ENCODE data around the gene ASCC3. TPM values are rescaled to one million over a fixed set of nuclear protein-coding genes. Genes with fewer than 3 reads are reported as not detected.

The ASCC3 gene
- total and polyA plus RNA-seq, 2 experiments from 2014 or later, result 92.9 to 129 TPM

GRCh38 chr6:100553243-100553642, 327.9 kb downstream of the ASCC3 start:
- no peak overlapping the region for H3K27ac Mint-ChIP-seq
- H3K36me3 ChIP-seq (ENCODE audit: insufficient read depth), result no peaks in the 10 kb centered on the region

More at GRCh38 chr6:100553243-100553642, 327.9 kb downstream of the ASCC3 start:
- H3K4me1 ChIP-seq (ENCODE audit: insufficient read depth), result no peaks in the 10 kb centered on the region
- H3K4me1 Mint-ChIP-seq, result peaks cover 2% of the 10 kb centered on the region; the same call in 1 of the 3 replicates
- H3K9me3 Mint-ChIP-seq, result no peaks in the 10 kb centered on the region
- no peak for DNase-seq (ENCODE audit: low spot score)
- H3K36me3 Mint-ChIP-seq (ENCODE audit: low read depth), result no peaks in the 10 kb centered on the region
- H3K27me3 ChIP-seq (ENCODE audit: insufficient read depth), result no peaks in the 10 kb centered on the region
- no peak overlapping the region for H3K4me2 ChIP-seq
- H2AFZ ChIP-seq, result no peak overlapping the region
- no peaks in the 10 kb centered on the region for H3K27me3 Mint-ChIP-seq (ENCODE audit: insufficient read depth, low read depth, poor library complexity)
- H4K20me1 ChIP-seq (replicated peaks; ENCODE audit: insufficient read depth), result no peaks in the 10 kb centered on the region
- TF ChIP-seq POLR2AphosphoS5 (IDR thresholded peaks at IDR 0.05; ENCODE audit: low read depth) (no peak), STAT1 (IDR thresholded peaks at IDR 0.05; ENCODE audit: unreplicated experiment) (no peak), NANOG (IDR thresholded peaks at IDR 0.05; ENCODE audit: borderline replicate concordance) (no peak), ETS1 (IDR thresholded peaks at IDR 0.05) (no peak), ZNF462 (CRISPR knock-in tag; IDR thresholded peaks at IDR 0.05) (no peak), JUNB (IDR thresholded peaks at IDR 0.05; ENCODE audit: unreplicated experiment) (no peak), CTCF (conservative IDR thresholded peaks at IDR 0.05; ENCODE audit: low read depth in 2 of 2) (no peak), ZNF114 (CRISPR knock-in tag; IDR thresholded peaks at IDR 0.05) (no peak), EZH2 (IDR thresholded peaks at IDR 0.05; ENCODE audit: low read depth, unreplicated experiment) (no peak), EZH2phosphoT487 (IDR thresholded peaks at IDR 0.05; ENCODE audit: unreplicated experiment) (no peak), CREB1 (CRISPR knock-in tag; IDR thresholded peaks at IDR 0.05; ENCODE audit: low read depth) (no peak), REST (IDR thresholded peaks at IDR 0.05; ENCODE audit: unreplicated experiment) (no peak), ZNF331 (CRISPR knock-in tag; IDR thresholded peaks at IDR 0.05; ENCODE audit: low read depth) (no peak)
- ATAC-seq, result no peak
- H3K79me2 ChIP-seq (replicated peaks; ENCODE audit: insufficient read depth), result no peaks in the 10 kb centered on the region
- H3F3A ChIP-seq (replicated peaks; ENCODE audit: low read depth), result no peaks in the 10 kb centered on the region
- no peak overlapping the region for H3K4me3 ChIP-seq
- no peaks in the 10 kb centered on the region for H3K9me2 ChIP-seq (ENCODE audit: insufficient read depth)
- H3K4me3 Mint-ChIP-seq, result no peak overlapping the region
- H3K27ac ChIP-seq (ENCODE audit: low read depth), result peak overlapping the region; percentile 3; the same call in 1 of the 2 replicates

Measured in GM23338 (cell line).